Ovary (tissue), 3 donors: Measurements from ENCODE around the gene SOX30.

Experiments
- CTCF ChIP-seq, 3 donors: fragments of 450-650 bp in 2 of 3; fragments of 200-600 bp in 1 of 3; IDR thresholded peaks; one replicate each; pipeline versions ENCODE4 v1.5.1 to v1.8.0; 2016 to 2022; ENCODE audit warnings: antibody characterized with exemption in 3 of 3, mild to moderate bottlenecking in 1 of 3
- EP300 ChIP-seq: sonication (generic); formaldehyde crosslinking; IDR thresholded peaks from one replicate; pipeline ENCODE4 v1.6.1; 2017; ENCODE audit warnings: antibody characterized with exemption
- POLR2A ChIP-seq: fragments of 450-650 bp; IDR thresholded peaks from one replicate; pipeline ENCODE4 v1.6.1; 2017; ENCODE audit warnings: antibody characterized with exemption, mild to moderate bottlenecking, moderate library complexity
- donor health status: DM: no; HTN: no; CAD: no.

GRCh38 chr5:157620776-157621175, 31.5 kb downstream of the SOX30 start:
- TF ChIP-seq CTCF (IDR thresholded peaks at IDR 0.05) (no peak), EP300 (no peak), POLR2A (no peak)
